ENCODE measurements around the gene TMPRSS11D.

The TMPRSS11D gene

GRCh38 chr4:67884701-67885100 lies 899 bp upstream of the TMPRSS11D start:
- no peak for DNase-seq

DNA sequence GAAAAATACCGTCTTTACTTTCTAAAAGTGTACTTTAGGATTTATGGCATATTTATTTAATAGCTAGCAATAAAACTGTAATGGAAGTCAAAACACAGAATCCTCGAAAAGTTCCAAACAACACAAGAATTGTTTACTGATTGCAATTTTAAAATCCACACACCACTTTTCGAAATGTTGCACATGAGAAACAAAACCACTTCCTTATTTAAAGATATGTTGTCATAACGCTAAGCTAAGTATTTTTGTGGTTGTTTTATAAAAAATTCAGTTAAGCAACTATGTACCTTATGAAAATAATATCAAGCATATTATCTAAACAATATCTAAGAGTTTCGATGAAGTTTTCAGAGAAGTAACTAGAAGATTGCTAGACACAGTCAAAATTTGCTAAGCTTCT lies 344 bp downstream of the TMPRSS11D start:
- DNase-seq = no peak

- no peak for DNase-seq
Measured at GRCh38 chr4:67880866-67881610, 2.8 kb downstream of the TMPRSS11D start.

- DNase-seq = no peak
Measured at GRCh38 chr4:67879486-67879885, 4.3 kb downstream of the TMPRSS11D start.

GRCh38 chr4:67877086-67877485 lies 6.7 kb downstream of the TMPRSS11D start:
- no peak for DNase-seq

DNA sequence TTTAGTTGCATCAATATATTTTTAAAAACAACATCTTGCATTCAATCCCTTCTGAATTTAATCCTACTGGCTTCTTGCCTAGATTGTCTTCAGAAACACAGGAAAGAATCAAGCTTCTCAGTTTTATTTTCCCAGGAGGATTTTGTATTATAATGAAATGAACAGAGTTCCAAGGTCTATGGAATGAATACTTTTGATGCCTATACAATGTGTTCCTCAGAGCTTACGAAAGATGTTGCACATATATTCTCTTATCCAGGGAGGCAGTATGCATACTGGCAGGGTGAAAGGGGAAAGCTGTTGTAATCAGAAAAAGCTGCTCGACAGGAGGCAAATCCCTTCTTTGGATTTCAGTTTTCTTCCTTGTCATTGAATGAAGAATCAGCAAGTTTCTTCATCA lies 8.8 kb downstream of the TMPRSS11D start:
- no peak for DNase-seq

- DNase-seq = no peak
Measured at GRCh38 chr4:67873116-67873515, 10.7 kb downstream of the TMPRSS11D start.

GRCh38 chr4:67871867-67872266 lies 11.9 kb downstream of the TMPRSS11D start:
- no peak for DNase-seq

GRCh38 chr4:67869580-67870190 lies 14.1 kb downstream of the TMPRSS11D start:
- DNase-seq = no peak

DNA sequence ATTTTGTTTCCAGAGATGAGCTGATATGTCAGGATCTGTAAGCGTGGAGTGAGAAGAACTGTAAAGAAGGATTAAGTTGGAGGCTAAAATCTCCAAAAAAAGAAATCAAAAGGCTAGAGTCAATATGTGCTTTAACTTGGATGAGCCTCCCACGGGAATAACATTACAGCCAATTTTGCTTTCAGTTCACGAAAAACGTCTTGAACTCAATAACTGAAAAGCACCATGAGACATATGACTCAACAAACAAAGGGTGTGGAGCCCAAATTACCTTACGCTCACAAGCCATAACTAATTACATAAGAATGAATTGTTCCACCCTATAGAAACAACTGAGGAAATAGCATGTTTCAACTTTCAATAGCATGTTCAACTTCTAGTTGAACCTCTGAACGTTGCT lies 22.3 kb downstream of the TMPRSS11D start:
- DNase-seq = no peak

DNA sequence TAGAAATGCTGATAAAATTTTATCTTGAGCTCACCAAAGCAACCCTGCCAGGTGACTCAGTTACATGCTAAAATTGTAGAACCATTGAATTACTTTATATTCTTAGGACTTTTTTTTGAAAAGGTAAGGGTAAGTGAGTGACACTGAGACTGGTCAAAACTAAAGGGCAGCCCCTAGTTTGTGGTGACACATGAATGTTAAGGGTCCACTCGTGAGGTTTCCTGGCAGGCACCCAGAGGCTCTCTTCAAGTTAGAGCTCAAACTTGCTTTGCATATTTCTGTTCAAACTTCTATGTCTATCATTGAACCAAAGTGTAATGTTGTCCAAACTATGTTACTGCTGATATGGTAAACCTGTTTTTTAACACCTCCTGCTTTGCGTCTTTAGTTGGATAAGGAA lies 30.5 kb downstream of the TMPRSS11D start:
- no peak for DNase-seq

DNA sequence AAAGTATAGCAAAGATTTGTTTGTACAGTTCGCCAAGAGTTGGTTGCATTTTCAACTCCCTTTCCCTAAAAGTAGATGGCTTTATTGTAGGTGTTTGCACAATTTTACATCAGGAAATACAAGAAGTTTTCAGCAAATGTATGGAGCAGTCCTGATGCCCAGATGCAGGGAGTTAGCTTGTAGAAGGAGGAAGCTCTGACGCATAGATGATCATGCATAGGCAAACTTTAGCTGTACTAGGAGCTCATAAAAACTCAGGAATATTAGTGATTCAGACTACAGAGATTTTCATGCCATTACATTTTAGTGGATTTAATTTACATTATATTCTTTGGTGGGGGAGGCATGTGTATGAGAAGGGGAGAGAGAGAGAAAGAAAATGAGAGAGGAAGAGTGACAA lies 62.9 kb downstream of the TMPRSS11D start:
- DNase-seq = no peak

GRCh38 chr4:67810011-67810410 lies 73.8 kb downstream of the TMPRSS11D start:
- no peak for DNase-seq

DNA sequence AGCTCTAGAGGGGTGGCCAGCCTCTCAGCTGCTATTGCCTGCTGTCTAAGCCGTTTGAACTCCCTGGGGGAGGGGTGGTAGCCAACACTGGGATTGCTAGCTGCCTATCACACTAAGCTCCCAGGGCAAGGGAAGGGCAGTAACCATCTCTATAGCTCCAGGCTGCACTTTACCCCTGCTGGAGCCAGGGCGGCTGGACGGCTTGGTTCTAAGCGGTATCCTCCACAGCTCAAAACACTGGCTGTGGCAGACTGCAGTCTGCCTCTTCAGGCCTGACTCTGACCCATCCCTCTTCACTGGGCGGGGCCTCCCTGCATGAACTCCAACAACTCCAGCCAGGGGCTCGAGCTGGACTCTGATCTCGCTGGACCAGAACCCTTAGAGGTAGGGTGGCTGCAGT lies 74.3 kb downstream of the TMPRSS11D start:
- no peak for DNase-seq

DNA sequence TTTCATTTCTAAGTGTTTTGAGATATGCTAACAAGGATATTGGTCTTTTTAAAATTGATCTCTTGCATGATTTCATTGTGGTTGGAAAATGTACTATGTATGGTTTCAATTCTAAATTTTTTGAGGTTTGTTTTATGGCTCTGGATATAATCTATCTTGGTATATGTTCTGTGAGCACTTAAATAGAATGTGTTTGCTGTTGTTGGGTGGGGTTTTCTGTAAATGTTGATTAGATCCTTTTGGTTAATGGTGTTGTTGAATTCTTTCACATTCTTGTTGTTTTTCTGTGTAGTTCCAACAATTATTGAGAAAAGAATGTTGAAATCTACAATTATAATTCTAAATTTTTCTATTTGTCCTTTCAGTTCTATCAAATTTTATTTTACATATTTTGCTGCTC lies 87.0 kb downstream of the TMPRSS11D start:
- no peak for DNase-seq

DNA sequence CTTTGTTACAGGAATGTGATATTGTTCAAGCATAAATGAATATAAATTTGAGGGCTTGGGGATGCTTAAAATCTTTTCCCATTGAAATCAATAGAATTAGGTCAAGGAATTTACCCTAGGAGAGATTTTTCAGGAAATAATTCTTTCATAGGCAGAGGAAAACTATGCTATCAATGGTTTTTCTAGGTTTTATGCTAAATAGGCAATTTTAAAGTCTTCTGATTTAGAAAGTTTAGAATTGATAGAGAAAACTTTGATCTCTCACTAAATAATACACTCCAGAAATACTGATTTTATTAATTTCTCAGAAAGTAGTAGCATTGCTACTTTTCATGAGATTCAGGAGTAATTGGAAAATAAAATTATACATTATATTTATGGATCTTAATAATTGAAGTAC lies 93.1 kb downstream of the TMPRSS11D start:
- DNase-seq = no peak

- DNase-seq = no peak
Measured at GRCh38 chr4:67787311-67787710, 96.5 kb downstream of the TMPRSS11D start.

DNA sequence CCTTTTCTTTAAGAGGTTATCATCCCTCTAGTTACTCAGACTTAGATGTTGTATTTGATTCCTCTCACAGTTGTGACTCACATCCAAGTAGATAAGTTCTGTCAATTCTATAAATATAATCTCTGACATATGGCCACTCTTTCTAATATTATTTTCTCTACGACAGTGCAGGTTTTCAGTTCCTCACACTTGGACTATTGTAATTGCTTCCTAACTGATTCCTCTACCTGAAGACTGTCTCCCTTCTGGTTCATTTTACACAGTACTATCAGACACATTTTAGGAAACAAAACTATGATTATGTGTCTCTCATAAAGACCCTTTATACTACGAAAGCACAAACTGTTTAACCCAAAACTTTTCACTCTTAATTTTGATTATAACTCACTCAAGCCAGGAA lies 98.3 kb downstream of the TMPRSS11D start:
- no peak for DNase-seq

GRCh38 chr4:67779631-67780030 lies 104.2 kb downstream of the TMPRSS11D start:
- DNase-seq = no peak

DNA sequence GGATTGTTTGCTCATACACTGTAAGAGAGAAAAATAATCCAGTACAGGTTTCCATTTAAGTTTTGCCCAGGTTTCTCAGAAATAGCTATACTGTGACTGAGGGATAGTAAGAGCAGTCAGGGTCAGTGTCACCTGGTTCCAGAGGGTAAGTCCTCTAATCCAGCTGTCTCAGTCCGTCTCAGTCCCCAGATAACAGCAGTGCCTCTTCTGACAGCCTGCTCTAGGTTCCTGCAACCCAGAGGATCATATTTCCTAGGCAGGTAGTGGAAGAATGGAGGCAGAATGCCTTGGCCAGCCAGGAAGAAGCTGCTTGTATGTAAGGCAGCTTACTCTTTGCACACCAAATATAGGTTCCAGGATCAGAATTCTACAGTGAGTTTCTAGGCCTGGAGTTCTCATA lies 107.1 kb downstream of the TMPRSS11D start:
- DNase-seq = no peak
